H9 (cell line): ENCODE results near the gene AZGP1. TPM values are rescaled to one million over a fixed set of nuclear protein-coding genes. Genes with fewer than 3 reads are reported as not detected.
A peak's percentile ranks its signal among the peaks of the same experiment; 100 is the strongest.

Experiments
- DNase-seq: peaks from one replicate; pipeline ENCODE4 v3.0.0-alpha.2; 2017
- H2AFZ ChIP-seq: one replicate; pipeline ENCODE4 v1.6.1; 2013; ENCODE audit warnings: mild to moderate bottlenecking, low read length, control low read depth, moderate library complexity
- H2AK5ac ChIP-seq: 2 replicates; pipeline ENCODE4 v1.6.1; 2013; ENCODE audit warnings: low read length, control low read depth, mixed read lengths; ENCODE audit not compliant: insufficient read length
- H2BK120ac ChIP-seq: one replicate; pipeline ENCODE4 v1.6.1; 2013; ENCODE audit warnings: low read depth, mild to moderate bottlenecking, low read length, control low read depth, inconsistent platforms; ENCODE audit not compliant: poor library complexity, severe bottlenecking
- H2BK12ac ChIP-seq: 2 replicates; pipeline ENCODE4 v1.6.1; 2013; ENCODE audit warnings: low read length, control low read depth, mixed read lengths, low read depth; ENCODE audit not compliant: insufficient read length
- H2BK15ac ChIP-seq: 2 replicates; pipeline ENCODE4 v1.6.1; 2013; ENCODE audit warnings: low read depth, low read length, control low read depth
- H2BK20ac ChIP-seq: one replicate; pipeline ENCODE4 v1.6.1; 2013; ENCODE audit warnings: low read depth, mild to moderate bottlenecking, low read length, control low read depth, inconsistent platforms; ENCODE audit not compliant: poor library complexity, severe bottlenecking
- H2BK5ac ChIP-seq: 2 replicates; pipeline ENCODE4 v1.6.1; 2013; ENCODE audit warnings: low read length, control low read depth, mixed read lengths; ENCODE audit not compliant: insufficient read length
- H3K14ac ChIP-seq: 2 replicates; pipeline ENCODE4 v1.6.1; 2013; ENCODE audit warnings: low read length, control low read depth; ENCODE audit not compliant: insufficient read depth
- H3K18ac ChIP-seq: 2 replicates; pipeline ENCODE4 v1.6.1; 2013; ENCODE audit warnings: low read depth, mild to moderate bottlenecking, mixed read lengths, low read length, control low read depth; ENCODE audit not compliant: insufficient read length
- H3K23ac ChIP-seq: 2 replicates; pipeline ENCODE4 v1.6.1; 2013; ENCODE audit warnings: low read length, control low read depth, mixed read lengths, low read depth; ENCODE audit not compliant: insufficient read length
- H3K23me2 ChIP-seq: 2 replicates; pipeline ENCODE4 v1.6.1; 2013; ENCODE audit warnings: low read depth, mild to moderate bottlenecking, mixed read lengths, low read length, control low read depth; ENCODE audit not compliant: insufficient read length, poor library complexity, severe bottlenecking
- H3K27ac ChIP-seq: 2 replicates; pipeline ENCODE4 v1.5.1; 2013; ENCODE audit warnings: low read length, control low read depth, mixed read lengths, low read depth; ENCODE audit not compliant: insufficient read length
- H3K27me3 ChIP-seq: 2 replicates; pipeline ENCODE4 v1.6.1; 2013; ENCODE audit warnings: low read length, control low read depth, inconsistent platforms; ENCODE audit not compliant: insufficient read depth
- H3K4ac ChIP-seq: 2 replicates; pipeline ENCODE4 v1.6.1; 2013; ENCODE audit warnings: low read depth, mild to moderate bottlenecking, control low read depth, inconsistent platforms, low read length, moderate library complexity
- H3K4me1 ChIP-seq: 2 replicates; pipeline ENCODE4 v1.6.1; 2013; ENCODE audit warnings: low read length, control low read depth, inconsistent platforms; ENCODE audit not compliant: insufficient read depth
- H3K4me2 ChIP-seq: 2 replicates; pipeline ENCODE4 v1.6.1; 2013; ENCODE audit warnings: low read length, control low read depth, mixed read lengths; ENCODE audit not compliant: insufficient read length, insufficient read depth
- H3K56ac ChIP-seq: 2 replicates; pipeline ENCODE4 v1.6.1; 2013; ENCODE audit warnings: low read depth, mild to moderate bottlenecking, mixed read lengths, low read length, control low read depth; ENCODE audit not compliant: insufficient read length
- H3K79me1 ChIP-seq: 2 replicates; pipeline ENCODE4 v1.6.1; 2013; ENCODE audit warnings: low read depth, mild to moderate bottlenecking, moderate library complexity, low read length, control low read depth, inconsistent platforms; ENCODE audit not compliant: insufficient read depth, poor library complexity, severe bottlenecking
- H3K79me2 ChIP-seq: 2 replicates; pipeline ENCODE4 v1.6.1; 2013; ENCODE audit warnings: low read length, control low read depth, inconsistent platforms; ENCODE audit not compliant: insufficient read depth
- H3K9ac ChIP-seq: 2 replicates; pipeline ENCODE4 v1.6.1; 2013; ENCODE audit warnings: low read length, control low read depth, mixed read lengths; ENCODE audit not compliant: insufficient read length; ENCODE audit errors: extremely low read depth
- H3K9me3 ChIP-seq: one replicate; pipeline ENCODE4 v1.6.1; 2013; ENCODE audit warnings: low read depth, low read length, inconsistent platforms; ENCODE audit not compliant: control insufficient read depth
- H3T11ph ChIP-seq: one replicate; pipeline ENCODE4 v1.6.1; 2013; ENCODE audit warnings: mild to moderate bottlenecking, low read length, control low read depth, inconsistent platforms
- H4K20me1 ChIP-seq: one replicate; pipeline ENCODE4 v1.6.1; 2013; ENCODE audit not compliant: control insufficient read depth, insufficient read length, insufficient read depth
- H4K5ac ChIP-seq: 2 replicates; pipeline ENCODE4 v1.6.1; 2013; ENCODE audit warnings: low read depth, mild to moderate bottlenecking, mixed read lengths, low read length, control low read depth; ENCODE audit not compliant: insufficient read length
- H4K8ac ChIP-seq: replicated peaks from 2 replicates; pipeline ENCODE4 v1.6.1; 2013; ENCODE audit warnings: low read length, control low read depth, mixed read lengths, low read depth; ENCODE audit not compliant: insufficient read length
- H4K91ac ChIP-seq: 2 replicates; pipeline ENCODE4 v1.6.1; 2013; ENCODE audit warnings: low read depth, mild to moderate bottlenecking, moderate library complexity, mixed read lengths, low read length, control low read depth; ENCODE audit not compliant: insufficient read length
- H3K27ac Mint-ChIP-seq, 3 experiments: 2 replicates in 2 of 3; 3 replicates in 1 of 3; pipeline ENCODE4 v1.8.0; 2020 to 2021; ENCODE audit warnings: mixed read lengths in 3 of 3, mild to moderate bottlenecking in 1 of 3, moderate library complexity in 1 of 3
- H3K27me3 Mint-ChIP-seq: 2 replicates; pipeline ENCODE4 v1.8.0; 2021; ENCODE audit warnings: low read depth, mild to moderate bottlenecking, moderate library complexity, mixed read lengths
- H3K36me3 Mint-ChIP-seq, 3 experiments: 2 replicates in 2 of 3; 3 replicates in 1 of 3; pipeline ENCODE4 v1.8.0; 2020 to 2021; ENCODE audit warnings: low read depth in 3 of 3, mixed read lengths in 3 of 3; ENCODE audit not compliant: insufficient read depth in 1 of 3
- H3K4me1 Mint-ChIP-seq, 2 experiments: 2 replicates each; pipeline ENCODE4 v1.8.0; 2020; ENCODE audit warnings: mixed read lengths in 2 of 2
- H3K4me3 Mint-ChIP-seq, 2 experiments: 2 replicates in 1 of 2; 3 replicates in 1 of 2; pipeline ENCODE4 v1.8.0; 2020 to 2021; ENCODE audit warnings: mild to moderate bottlenecking in 2 of 2, mixed read lengths in 2 of 2, moderate library complexity in 1 of 2
- H3K9me3 Mint-ChIP-seq, 2 experiments: 2 replicates in 1 of 2; 3 replicates in 1 of 2; pipeline ENCODE4 v1.8.0; 2020; ENCODE audit warnings: mild to moderate bottlenecking in 2 of 2, mixed read lengths in 2 of 2, moderate library complexity in 1 of 2
- CTCF ChIP-seq: fragments of 200-600 bp; sonication (generic); conservative IDR thresholded peaks from 3 replicates; pipeline ENCODE4 v1.8.0; 2021; ENCODE audit warnings: antibody characterized with exemption, mild to moderate bottlenecking
- WGBS: extraction: QIAGEN DNeasy Blood & Tissue Kit; methylation state at CpG from one replicate; pipeline ENCODE4 v1.1.7; 2013; ENCODE audit warnings: missing lambda C conversion rate, low lambda C conversion rate, mixed read lengths; ENCODE audit not compliant: insufficient read length; ENCODE audit errors: extremely low coverage; 5-methylcytosine and 5-hydroxymethylcytosine counted together
- long read RNA-seq: library from polyadenylated mRNA; unstranded; transcript quantifications from one replicate; pipeline ENCODE4 v2.0.0, GENCODE V29; 2020
- total RNA-seq: library from RNA; stranded (reverse); gene quantifications from 2 replicates; pipeline ENCODE4 v1.2.1, GENCODE V29; 2021

The AZGP1 gene
- total RNA-seq, result 0.24 TPM in 1 of 2 replicates, not detected in the other
- long read RNA-seq, partial matches to known transcripts, result 0 of 2 reads
- long read RNA-seq, other reads (novel, unspliced or antisense), result 1 of 2 reads

GRCh38 chr7:99975782-99976521 is at the start of gene AZGP1:
Gene AZGP1 (minus strand): TSS chr7:99976031. CDS start chr7:99976020, 11 bp downstream.
- WGBS, result no CpG with 5 or more reads among the region's 5 CpGs
- H2BK12ac ChIP-seq, result no peak within 1 kb of the TSS
- no peaks in the 10 kb centered on the region for H3K79me2 ChIP-seq
- peak within 1 kb of the TSS in 2 of 3 experiments; percentile 72 to 73; a peak in 3 of 7 replicates for H3K27ac Mint-ChIP-seq
- H3K36me3 Mint-ChIP-seq, result no peaks in the 10 kb centered on the region
- H3K18ac ChIP-seq, result no peak within 1 kb of the TSS
- H3K9me3 ChIP-seq, result no peaks in the 10 kb centered on the region
- no peak within 1 kb of the TSS for H2BK5ac ChIP-seq
- H3T11ph ChIP-seq, result no peak within 1 kb of the TSS
- no peak within 1 kb of the TSS for H2BK15ac ChIP-seq
- H3K4me2 ChIP-seq, result no peak within 1 kb of the TSS
- no peak within 1 kb of the TSS for H3K9ac ChIP-seq
- no peaks in the 10 kb centered on the region for H3K9me3 Mint-ChIP-seq
- H3K14ac ChIP-seq, result no peak within 1 kb of the TSS
- H4K8ac ChIP-seq, result no peak within 1 kb of the TSS
- no peaks in the 10 kb centered on the region for H3K4me1 ChIP-seq
- H3K23ac ChIP-seq, result no peak within 1 kb of the TSS
- H3K27me3 Mint-ChIP-seq, result peaks cover 3% of the 10 kb centered on the region; the same call in 1 of the 2 replicates
- no peak within 1 kb of the TSS for H4K91ac ChIP-seq
- no peak within 1 kb of the TSS for H3K56ac ChIP-seq
- H3K27me3 ChIP-seq, result no peaks in the 10 kb centered on the region
- H3K23me2 ChIP-seq, result peaks cover 4% of the 10 kb centered on the region
- no peak within 1 kb of the TSS for H3K4me3 Mint-ChIP-seq
- H3K27ac ChIP-seq, result no peak within 1 kb of the TSS
- peaks cover 13 to 14% of the 10 kb centered on the region in 2 experiments for H3K4me1 Mint-ChIP-seq
- H2AK5ac ChIP-seq, result no peak within 1 kb of the TSS
- no peak within 1 kb of the TSS for H4K5ac ChIP-seq
- H3K79me1 ChIP-seq, result no peaks in the 10 kb centered on the region
- no peak for DNase-seq
- H4K20me1 ChIP-seq, result no peaks in the 10 kb centered on the region
- H3K4ac ChIP-seq, result no peak within 1 kb of the TSS
- H2BK20ac ChIP-seq, result no peak within 1 kb of the TSS
- no peak within 1 kb of the TSS for H2AFZ ChIP-seq
- no peak for TF ChIP-seq CTCF
- H2BK120ac ChIP-seq, result no peak within 1 kb of the TSS
